Dendritic cell treated with granulocyte-macrophage colony-stimulating factor and Interleukin-4, amounts not matched to agents 40 ng/mL and 50 ng/mL, for 4 days (primary cell): ENCODE data around the gene CELSR1.
"Not testable (repeated sequence)": the region's sequence is repeated elsewhere in the genome, so short reads cannot be mapped to it uniquely, and the experiment has no call there.

ENCODE experiments used
- H3K27ac Mint-ChIP-seq: one replicate; pipeline ENCODE4 v1.8.0; 2022; ENCODE audit warnings: mild to moderate bottlenecking, mixed read lengths
- H3K27me3 Mint-ChIP-seq: one replicate; pipeline ENCODE4 v1.8.0; 2022; ENCODE audit warnings: mild to moderate bottlenecking, mixed read lengths
- H3K36me3 Mint-ChIP-seq: one replicate; pipeline ENCODE4 v1.8.0; 2022; ENCODE audit warnings: low read depth, mixed read lengths
- H3K4me1 Mint-ChIP-seq: one replicate; pipeline ENCODE4 v1.8.0; 2022; ENCODE audit warnings: low read depth, mixed read lengths
- H3K4me3 Mint-ChIP-seq: one replicate; pipeline ENCODE4 v1.8.0; 2022; ENCODE audit warnings: mild to moderate bottlenecking, moderate library complexity, mixed read lengths
- H3K9me3 Mint-ChIP-seq: one replicate; pipeline ENCODE4 v1.8.0; 2022; ENCODE audit warnings: mixed read lengths
- intact Hi-C: fragments of 100-400 bp; cut with micrococcal nuclease; formaldehyde crosslinking; loops from one replicate; pipeline ENCODE4 v1.15.0; 2022

The CELSR1 gene

GRCh38 chr22:46512683-46513082 is 24.7 kb downstream of the CELSR1 start:
- no peaks in the 10 kb centered on the region for H3K9me3 Mint-ChIP-seq
- intact Hi-C loops = no loop called here
- peaks cover 16% of the 10 kb centered on the region for H3K27me3 Mint-ChIP-seq
- no peaks in the 10 kb centered on the region for H3K4me1 Mint-ChIP-seq
- no peaks in the 10 kb centered on the region for H3K36me3 Mint-ChIP-seq
- no peak overlapping the region for H3K27ac Mint-ChIP-seq
- H3K4me3 Mint-ChIP-seq = no peak overlapping the region

GRCh38 chr22:46512039-46512370 is 25.4 kb downstream of the CELSR1 start:
- Mint-ChIP-seq H3K4me3 (no peak overlapping the region), H3K27me3 (peaks cover 18% of the 10 kb centered on the region), H3K9me3 (no peaks in the 10 kb centered on the region), H3K4me1 (no peaks in the 10 kb centered on the region), H3K36me3 (no peaks in the 10 kb centered on the region), H3K27ac (no peak overlapping the region)
- intact Hi-C loops = no loop called here

DNA sequence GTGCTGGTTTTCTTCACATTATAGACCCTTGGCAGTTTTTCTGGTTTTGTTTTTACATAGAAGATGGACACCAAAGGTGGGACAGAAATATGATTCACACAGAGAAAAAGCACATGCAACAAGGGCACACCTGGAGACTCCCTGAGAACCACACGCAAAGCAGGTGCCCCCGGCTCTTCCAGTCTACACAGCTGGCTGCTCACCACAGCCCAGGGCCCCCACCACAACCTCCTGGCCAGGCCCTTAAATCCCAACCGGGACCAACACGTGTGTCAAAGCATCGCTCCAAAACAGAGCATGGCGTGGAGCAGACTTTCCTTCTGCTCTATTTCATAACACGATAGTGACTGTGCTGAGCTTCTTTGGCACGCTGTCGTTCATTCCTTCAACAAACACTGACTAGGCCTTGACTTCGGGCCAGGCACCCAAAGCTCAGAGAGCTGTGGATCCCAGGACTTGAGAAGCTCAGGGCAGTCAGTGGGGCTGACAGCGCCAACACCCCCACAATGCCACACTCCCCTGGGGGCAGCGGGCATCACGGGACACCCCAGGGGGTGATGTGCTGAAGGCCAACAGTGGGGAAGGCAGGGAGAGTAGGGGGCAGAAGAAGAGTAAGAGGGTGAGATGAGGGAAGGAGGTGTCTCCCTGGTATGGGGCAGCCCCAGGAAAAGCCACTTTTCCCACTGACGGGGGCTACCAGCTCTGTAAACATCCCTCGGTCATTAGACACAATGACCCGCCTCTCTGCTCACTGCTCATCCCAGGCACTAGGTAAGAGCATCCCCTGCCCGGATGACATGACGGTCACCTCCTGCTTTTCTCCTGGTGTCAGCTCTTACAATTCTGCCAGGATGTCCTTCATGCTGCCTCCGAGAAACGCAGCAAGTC is 26.0 kb downstream of the CELSR1 start:
- no peaks in the 10 kb centered on the region for H3K4me1 Mint-ChIP-seq
- no peak overlapping the region for H3K4me3 Mint-ChIP-seq
- H3K36me3 Mint-ChIP-seq = no peaks in the 10 kb centered on the region
- no peaks in the 10 kb centered on the region for H3K9me3 Mint-ChIP-seq
- intact Hi-C loops = no loop called here
- H3K27me3 Mint-ChIP-seq = peaks cover 19% of the 10 kb centered on the region
- no peak overlapping the region for H3K27ac Mint-ChIP-seq

GRCh38 chr22:46509416-46510089 is 27.9 kb downstream of the CELSR1 start:
- H3K27me3 Mint-ChIP-seq = peaks cover 19% of the 10 kb centered on the region
- no peaks in the 10 kb centered on the region for H3K9me3 Mint-ChIP-seq
- H3K27ac Mint-ChIP-seq = no peak overlapping the region
- H3K4me1 Mint-ChIP-seq = no peaks in the 10 kb centered on the region
- no peaks in the 10 kb centered on the region for H3K36me3 Mint-ChIP-seq
- no peak overlapping the region for H3K4me3 Mint-ChIP-seq
- intact Hi-C loops = no loop called here

DNA sequence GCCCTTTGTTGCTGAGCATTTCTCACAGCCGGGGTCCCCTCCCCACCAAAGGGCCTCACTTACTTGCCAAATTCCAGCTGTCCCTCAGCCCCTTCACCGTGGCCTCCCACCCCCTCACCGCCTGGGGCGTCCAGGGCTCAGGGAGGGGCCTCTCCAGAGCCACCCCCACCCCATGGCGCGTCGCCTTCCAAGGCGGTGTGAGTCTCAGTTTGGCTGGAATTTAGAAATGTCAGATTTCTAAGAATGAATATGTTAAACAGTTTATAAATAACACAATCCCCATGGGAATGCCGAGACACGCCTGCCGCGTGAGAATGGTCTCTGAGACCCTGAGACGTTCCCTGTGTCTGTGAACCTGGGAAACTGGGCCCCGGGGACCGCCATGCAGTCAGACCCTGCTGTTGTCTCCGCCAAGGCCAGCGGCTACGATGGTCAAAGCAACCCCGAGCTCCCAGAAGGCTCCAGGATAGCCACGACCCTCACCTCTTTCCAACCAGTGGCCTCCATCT is 28.9 kb downstream of the CELSR1 start:
- Mint-ChIP-seq H3K4me3 (no peak overlapping the region), H3K4me1 (no peaks in the 10 kb centered on the region), H3K27me3 (peaks cover 21% of the 10 kb centered on the region), H3K9me3 (no peaks in the 10 kb centered on the region), H3K36me3 (no peaks in the 10 kb centered on the region), H3K27ac (no peak overlapping the region)
- intact Hi-C loops = no loop called here

DNA sequence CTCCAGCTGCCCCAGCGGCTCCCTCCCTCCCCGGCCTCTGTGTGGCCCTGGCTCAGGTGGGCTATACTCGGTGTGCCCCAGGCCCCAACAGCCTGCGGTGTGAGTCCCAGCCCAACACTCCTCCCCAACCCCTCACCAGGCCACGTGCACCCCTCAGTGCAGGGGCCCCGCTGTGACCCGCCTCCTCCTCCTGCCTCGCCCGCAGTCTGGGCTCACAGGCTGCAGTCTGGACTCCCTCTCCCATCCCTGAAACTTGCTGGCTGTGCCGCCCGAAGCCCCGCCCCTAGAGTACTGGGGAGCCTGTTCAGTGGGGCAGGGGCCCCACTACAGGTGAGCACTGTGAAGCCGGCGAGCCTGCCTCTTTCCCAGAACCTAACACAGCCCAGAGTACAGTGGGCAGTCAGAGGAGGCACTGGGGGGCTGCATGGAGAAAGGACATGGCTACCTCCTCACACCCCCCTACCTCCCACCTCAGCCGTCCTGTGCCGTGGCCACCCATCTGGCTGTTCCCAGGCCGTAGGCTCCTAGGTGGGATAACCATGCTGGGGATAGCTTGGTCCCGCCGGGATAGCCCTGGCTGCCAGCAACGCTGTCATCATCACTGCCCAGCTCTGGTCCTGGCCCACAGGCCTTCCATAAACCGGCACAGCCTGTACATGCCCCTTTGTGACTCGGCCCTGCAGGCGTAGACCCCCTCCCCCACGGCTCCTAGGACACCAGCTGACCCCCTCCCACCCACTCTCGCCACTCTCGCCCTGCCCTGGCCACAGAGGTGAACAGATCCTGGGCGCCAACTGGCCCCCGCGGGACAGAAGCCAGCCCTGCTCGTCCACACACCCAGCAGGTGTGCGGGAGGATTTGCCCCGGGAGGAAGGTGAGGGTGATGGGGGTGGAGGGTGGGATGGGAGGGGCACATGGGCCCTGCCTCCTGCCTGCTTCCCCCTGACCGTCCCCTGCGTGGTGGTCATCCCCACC is 29.7 kb downstream of the CELSR1 start:
- Mint-ChIP-seq H3K4me1 (no peaks in the 10 kb centered on the region), H3K27ac (no peak overlapping the region), H3K9me3 (no peaks in the 10 kb centered on the region), H3K4me3 (no peak overlapping the region), H3K27me3 (peaks cover 26% of the 10 kb centered on the region), H3K36me3 (no peaks in the 10 kb centered on the region)
- intact Hi-C loops = no loop called here

GRCh38 chr22:46504584-46504983 is 32.8 kb downstream of the CELSR1 start:
- Mint-ChIP-seq H3K9me3 (no peaks in the 10 kb centered on the region), H3K4me3 (no peak overlapping the region), H3K27ac (no peak overlapping the region), H3K4me1 (peaks cover 4% of the 10 kb centered on the region), H3K27me3 (peaks cover 42% of the 10 kb centered on the region), H3K36me3 (no peaks in the 10 kb centered on the region)
- intact Hi-C loops = no loop called here

- H3K9me3 Mint-ChIP-seq = no peaks in the 10 kb centered on the region
- H3K36me3 Mint-ChIP-seq = no peaks in the 10 kb centered on the region
- no peak overlapping the region for H3K27ac Mint-ChIP-seq
- intact Hi-C loops = no loop called here
- peaks cover 6% of the 10 kb centered on the region for H3K4me1 Mint-ChIP-seq
- peaks cover 49% of the 10 kb centered on the region for H3K27me3 Mint-ChIP-seq
- no peak overlapping the region for H3K4me3 Mint-ChIP-seq
Observed at GRCh38 chr22:46502440-46503175, 34.8 kb downstream of the CELSR1 start.

DNA sequence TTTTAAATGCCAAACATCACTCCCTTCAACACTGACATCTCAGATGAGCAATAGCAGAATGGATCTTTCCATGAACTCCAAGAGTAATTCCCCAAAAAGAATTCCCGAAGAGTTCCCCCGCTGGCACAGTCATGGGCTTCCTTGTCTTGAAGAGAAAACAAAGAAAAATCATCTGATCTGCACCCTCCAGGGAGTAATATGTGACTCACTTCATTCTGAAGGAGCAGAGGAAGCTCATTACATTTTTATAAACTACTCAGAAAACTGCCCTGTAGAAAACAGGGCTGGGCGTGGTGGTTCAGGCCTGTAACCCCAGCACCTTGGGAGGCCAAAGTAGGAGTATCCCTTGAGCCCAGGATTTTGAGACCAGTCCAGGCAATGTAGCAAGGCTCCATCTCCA is 35.7 kb downstream of the CELSR1 start:
- Mint-ChIP-seq H3K9me3 (no peaks in the 10 kb centered on the region), H3K27ac (no peak overlapping the region), H3K4me3 (no peak overlapping the region), H3K36me3 (no peaks in the 10 kb centered on the region), H3K27me3 (peaks cover 47% of the 10 kb centered on the region), H3K4me1 (peaks cover 6% of the 10 kb centered on the region)
- intact Hi-C loops = no loop called here

DNA sequence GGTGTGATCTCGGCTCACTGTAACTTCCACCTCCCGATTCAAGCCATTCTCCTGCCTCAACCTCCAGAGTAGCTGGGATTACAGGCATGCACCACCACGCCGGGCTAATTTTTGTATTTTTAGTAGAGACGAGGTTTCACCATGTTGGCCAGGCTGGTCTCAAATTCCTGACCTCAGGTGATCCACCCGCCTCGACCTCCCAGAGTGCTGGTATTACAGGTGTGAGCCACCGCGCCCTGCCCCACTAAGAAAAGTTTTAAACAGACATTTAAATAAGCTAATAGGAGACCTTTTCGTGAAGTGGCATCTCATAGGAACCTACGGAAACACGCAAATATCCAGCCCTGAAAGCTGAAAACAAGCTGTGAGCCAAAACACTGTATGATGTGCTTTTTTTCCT is 36.2 kb downstream of the CELSR1 start:
- H3K9me3 Mint-ChIP-seq, H3K4me1 Mint-ChIP-seq, H3K4me3 Mint-ChIP-seq, H3K27ac Mint-ChIP-seq, H3K36me3 Mint-ChIP-seq, intact Hi-C loops: not testable (repeated sequence)
- H3K27me3 Mint-ChIP-seq = peaks cover 46% of the 10 kb centered on the region

DNA sequence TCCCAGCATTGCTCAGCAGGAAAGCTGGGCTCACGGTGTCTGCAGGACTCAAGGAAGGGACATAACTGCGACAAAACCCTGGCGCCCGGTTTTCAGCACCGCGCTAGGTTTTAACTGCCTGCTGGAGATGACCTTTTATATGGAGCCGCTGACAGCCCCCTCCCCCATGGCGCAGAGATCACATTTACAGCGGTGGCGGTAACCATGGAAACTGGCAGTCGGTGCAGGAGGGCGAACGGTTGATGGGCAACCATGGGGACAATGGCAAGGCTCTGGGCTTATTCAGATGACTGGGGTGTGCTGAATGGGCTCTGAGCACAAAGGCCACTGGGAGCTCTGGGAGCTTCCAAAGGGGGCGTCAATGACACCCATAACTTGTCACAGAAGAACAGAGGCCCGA is 37.2 kb downstream of the CELSR1 start:
- no peaks in the 10 kb centered on the region for H3K9me3 Mint-ChIP-seq
- no peak overlapping the region for H3K27ac Mint-ChIP-seq
- H3K27me3 Mint-ChIP-seq = peaks cover 46% of the 10 kb centered on the region
- H3K36me3 Mint-ChIP-seq = no peaks in the 10 kb centered on the region
- H3K4me1 Mint-ChIP-seq = peaks cover 6% of the 10 kb centered on the region
- intact Hi-C loops = no loop called here
- no peak overlapping the region for H3K4me3 Mint-ChIP-seq

- no peak overlapping the region for H3K4me3 Mint-ChIP-seq
- no peaks in the 10 kb centered on the region for H3K9me3 Mint-ChIP-seq
- H3K4me1 Mint-ChIP-seq = peaks cover 6% of the 10 kb centered on the region
- peaks cover 46% of the 10 kb centered on the region for H3K27me3 Mint-ChIP-seq
- no peak overlapping the region for H3K27ac Mint-ChIP-seq
- intact Hi-C loops = no loop called here
- H3K36me3 Mint-ChIP-seq = no peaks in the 10 kb centered on the region
Observed at GRCh38 chr22:46499805-46500189, 37.6 kb downstream of the CELSR1 start.

GRCh38 chr22:46491946-46492345 is 45.5 kb downstream of the CELSR1 start:
- Mint-ChIP-seq H3K36me3 (no peaks in the 10 kb centered on the region), H3K4me1 (no peaks in the 10 kb centered on the region), H3K4me3 (no peak overlapping the region), H3K27me3 (peaks cover 5% of the 10 kb centered on the region), H3K27ac (no peak overlapping the region), H3K9me3 (no peaks in the 10 kb centered on the region)
- intact Hi-C loops = no loop called here
